ENCODE data around the gene SHROOM2.
"Not testable (repeated sequence)": the region's sequence is repeated elsewhere in the genome, so short reads cannot be mapped to it uniquely, and the experiment has no call there.

Gene SHROOM2

DNA sequence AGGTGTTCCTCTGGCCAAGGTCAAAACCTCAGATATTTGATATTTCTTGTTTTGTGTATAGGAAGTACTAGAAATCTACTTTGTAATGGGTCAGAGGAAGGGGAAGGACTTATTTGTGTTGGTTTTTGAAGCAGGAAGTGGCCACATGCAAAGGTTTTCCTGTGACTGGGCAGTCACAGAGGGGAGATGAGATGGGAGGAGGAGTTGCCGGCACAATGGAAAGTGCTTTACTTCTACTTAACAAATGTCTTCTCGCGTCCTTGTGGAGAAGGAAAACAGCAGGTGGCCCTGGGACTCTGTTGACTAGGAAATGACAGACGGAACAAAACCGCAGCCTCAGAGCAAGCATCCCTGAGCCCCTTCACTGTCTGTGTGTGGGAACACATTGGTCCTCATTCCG, 46.6 kb downstream of the SHROOM2 start:
- no peak for DNase-seq

DNA sequence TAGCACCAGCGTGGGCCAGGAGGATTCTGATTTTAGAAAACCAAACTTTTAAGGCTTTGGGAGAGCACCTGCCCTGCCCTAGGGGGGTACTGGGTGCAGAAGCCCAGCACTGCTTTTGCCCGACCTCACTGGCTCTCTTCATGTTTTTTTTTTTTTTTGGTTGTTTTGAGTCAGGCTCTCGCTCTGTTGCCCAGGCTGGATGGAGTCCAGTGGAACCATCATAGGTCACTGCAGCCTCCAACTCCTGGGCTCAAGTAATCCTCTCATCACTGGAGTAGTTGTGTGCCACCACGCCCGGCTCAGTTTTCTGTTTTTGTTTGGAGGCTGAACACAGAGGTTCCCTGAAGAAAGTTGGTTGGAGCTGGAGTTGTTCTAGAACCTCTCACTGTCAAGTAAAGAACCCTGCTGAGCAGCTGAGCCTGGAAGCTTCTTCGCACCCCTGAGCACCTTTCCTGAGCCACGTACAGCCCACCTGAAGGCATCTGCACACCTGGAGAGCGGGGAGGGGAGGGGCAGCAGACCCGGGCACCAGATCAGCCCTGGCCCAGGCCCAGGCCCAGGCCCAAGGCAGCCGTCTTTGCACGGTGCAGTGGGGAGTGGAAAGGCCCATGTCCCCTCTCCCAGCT, 49.5 kb downstream of the SHROOM2 start:
- no peak for DNase-seq

DNA sequence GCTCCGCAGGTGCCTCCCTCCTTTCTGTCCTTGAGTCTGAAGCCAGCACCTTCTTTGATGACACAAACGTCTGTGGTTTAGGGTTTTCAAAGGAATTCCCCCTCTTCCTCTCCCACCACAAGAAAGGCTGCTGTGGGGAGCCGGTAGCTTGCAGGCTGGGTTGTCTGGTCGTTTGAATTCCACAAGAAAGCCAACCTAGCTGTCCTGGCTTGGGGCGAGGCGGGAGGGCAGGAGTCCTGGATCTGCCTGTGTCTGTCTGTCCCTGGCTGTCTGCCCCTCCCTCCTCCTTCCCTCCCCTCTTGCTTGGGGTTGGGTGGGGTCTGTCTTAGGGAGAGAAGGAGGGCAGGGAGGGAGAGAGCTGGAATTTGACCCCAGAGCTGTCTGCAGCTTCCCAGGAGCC, 56.3 kb downstream of the SHROOM2 start:
- DNase-seq, result no peak

DNA sequence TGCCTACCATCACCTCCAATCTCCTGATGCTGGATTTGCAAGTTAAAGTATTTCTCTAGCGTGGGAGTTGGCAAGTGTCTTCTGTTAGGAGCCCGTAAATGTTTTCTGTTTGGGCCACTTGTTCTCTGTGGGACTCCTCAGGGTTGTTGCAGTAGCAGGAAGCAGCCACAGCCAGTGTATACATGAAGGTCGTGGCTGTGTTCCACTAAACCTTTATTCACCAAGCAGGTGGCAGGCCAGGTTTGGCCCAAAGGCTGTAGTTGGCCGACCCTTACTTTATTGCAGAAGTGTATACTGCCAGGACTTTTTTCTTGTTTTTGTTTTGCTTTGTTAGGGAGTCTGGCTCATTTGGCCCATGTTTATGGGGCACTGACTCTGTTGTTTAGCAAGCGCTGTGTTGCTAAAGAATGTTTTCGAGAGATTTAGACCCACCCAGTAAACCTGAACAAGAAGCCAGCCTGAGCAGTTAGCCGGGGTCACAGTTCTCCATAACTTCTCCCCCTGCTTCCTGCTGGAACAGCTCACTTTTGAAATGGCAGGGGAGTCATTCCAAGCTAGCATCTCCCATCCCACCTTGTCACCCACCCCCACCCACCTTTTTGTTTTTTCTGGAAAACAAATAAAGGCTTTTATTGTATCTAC, 58.8 kb downstream of the SHROOM2 start:
- DNase-seq, result no peak

DNA sequence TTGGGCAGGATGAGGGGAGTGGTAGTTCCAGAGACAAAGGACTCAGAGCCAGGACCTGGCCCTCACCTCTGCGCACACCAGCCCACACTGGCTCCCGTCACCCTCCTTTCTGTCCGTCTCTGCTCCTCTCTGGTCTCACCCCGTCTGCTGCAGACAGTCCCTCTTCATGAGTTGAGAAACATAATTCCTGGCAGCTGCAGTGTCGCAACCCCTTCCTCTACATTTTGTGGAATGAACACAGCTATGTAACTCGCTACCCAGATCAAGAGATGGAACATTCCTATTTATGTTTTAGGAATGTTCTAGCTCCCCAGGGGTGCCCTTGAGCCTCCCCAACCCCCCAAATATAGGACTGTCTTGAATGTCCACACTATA, 59.3 kb downstream of the SHROOM2 start:
- no peak for DNase-seq

DNA sequence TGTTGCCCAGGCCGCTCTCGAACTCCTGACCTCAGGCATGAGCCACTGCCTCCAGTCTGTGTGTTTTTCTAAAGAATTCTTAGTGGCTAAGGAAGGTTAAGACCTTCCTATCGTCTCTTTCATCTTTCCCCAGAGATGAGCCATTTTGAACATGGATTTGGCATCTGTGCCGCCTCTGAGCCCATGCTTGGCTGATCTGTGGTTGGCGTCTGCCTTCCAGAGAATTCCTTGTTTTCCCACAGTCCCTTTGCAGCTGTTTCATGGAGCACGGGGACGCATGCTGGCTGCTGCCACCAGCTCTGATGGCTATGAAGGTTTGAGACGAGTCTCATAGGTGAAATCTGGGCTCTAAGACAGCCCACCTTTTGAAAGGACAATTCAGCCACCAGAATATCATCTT, 60.4 kb downstream of the SHROOM2 start:
- no peak for DNase-seq

DNA sequence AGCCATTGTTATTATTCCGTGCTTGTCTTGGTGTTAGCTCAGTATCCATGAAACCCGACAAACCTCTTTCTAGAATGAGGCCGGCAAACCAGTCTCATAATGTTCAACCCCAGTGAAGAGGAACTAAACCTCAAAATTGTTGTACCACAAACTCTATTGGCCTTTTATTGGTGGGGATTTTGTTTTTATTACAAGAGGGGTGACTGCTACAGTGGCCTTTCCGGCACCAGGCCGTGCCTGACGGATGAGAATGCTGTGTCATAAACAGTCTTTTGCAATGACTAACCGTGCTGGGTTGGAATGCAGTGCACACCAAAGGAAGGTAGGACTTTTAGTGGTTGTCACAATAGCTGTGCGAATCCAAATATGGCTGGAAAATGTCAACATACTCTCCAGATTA, 60.8 kb downstream of the SHROOM2 start:
- no peak for DNase-seq

DNA sequence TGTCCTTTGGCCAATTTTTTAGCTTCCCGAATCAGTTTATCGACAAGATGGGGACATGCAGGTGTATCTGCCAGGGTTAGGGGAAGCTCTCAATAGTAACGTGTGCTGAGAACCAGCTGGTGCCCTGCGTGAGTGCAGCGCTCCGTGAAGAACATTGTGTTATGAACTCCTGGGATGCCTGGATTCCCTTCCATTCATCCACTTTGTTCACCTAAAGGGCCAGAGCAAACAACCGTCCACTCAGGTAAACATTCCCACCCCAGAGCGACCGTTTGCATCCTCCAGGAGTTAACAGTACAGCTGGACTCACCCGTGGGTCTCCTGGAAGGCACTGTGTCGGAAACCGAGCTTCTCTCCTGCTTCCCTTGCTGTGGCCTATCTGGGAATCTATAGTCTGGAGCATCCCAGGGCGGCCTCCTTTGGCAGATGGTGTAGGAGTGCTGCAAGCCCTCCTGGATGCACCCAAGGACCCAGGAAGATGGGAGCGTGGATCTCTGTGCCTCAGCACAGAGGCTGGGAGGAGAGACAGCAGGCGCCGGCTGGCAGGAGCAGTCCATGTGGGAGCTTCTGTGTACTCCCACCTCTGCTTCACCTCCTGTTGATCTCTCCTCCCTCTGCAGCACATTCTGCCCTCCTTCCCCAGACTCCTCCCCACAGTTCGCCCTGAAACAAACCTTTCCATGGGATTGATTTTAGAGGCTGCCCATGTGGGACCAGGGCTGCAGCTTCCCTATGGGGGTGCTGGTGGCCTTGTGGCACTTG, 62.7 kb downstream of the SHROOM2 start:
- DNase-seq, result no peak

DNA sequence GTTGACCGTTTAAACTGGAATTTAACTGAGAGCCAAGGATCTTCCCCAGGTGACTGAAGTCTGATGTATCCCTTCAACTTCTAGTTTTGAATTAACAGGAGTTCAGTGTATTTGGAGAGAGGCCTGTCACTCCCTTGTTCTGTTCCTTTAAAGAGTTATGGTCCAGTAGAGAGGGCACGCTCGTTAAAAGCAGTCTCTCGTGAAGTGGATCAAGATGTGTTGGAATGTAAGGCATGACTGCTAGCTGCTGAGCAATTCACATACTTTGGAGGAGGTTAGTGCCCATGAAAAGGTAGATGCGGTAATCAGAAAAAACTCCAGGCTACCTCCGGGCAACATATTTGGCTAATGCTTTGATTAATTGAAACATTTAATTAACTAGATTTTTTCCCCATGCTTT, 65.7 kb downstream of the SHROOM2 start:
- no peak for DNase-seq

DNA sequence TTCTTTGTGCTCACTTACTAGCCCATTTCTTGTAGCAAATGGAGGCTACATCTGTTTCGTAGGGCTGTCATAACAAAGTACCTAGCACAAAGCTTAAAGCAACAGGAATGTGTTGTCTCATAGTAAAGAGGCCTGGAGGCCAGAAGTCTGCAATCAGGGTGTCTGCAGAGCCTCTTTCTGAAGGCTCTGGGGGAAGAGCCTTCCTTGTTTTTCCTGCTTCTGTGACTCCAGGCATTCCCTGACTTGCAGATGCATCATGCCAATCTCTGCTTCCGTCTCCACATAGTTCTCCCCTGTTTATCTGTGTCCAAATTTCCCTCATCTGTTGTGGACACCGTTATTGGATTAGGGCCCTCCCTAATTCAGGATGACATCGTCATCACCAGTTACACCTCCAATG, 67.1 kb downstream of the SHROOM2 start:
- DNase-seq, result no peak

DNA sequence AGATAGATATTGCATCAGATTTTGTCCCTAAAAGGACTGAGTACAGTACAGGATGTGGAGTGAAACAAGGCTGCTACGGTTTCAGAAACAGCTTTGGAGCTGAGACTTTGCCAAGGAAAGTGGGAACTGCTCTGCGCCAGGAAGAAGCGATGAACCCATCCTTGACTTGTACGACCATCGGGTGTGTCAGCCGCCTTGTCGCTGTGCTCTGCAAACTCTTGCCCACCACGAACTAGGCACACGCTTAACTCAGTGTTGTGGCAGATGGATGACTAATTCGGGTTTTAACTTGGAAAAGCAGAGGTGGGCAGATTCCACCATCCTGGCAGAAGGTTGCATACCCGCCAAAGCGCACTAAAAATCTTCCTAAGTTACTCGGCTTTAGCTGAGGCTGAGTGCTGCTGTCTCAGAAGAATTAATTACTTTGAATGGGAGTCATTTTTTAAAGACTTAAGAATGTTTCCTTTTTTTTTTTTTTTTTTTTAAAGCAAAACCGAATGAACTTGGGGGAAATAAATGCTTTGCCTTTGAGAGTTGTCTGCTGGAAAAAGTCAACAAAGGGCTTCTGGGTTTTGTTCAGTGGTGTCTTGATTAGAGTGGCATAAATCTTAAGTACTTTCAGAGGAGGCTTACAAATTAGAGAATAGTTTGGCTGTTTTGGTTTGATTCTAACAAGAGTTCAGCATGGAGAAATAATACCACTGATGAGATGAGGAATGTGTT, 69.5 kb downstream of the SHROOM2 start:
- no peak for DNase-seq

DNA sequence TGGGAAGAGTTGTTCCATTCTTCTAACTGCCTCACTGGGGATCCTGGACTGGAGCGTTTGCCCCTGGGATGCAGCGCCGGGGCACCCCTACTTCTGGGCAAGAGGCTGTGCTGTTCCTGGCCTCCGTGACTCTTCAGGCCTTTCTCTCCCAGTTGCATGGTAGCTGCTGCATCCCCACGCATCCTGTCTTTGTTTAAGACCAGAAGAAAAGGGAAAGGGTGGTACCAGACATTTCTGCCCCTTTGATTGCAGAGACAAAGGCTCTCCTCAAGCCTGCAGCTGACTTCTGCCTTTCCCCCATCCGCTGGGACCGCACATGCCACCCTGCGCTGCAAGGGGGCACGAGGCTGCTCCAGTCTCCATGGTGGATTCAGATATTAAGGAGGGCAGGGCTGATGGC, 70.4 kb downstream of the SHROOM2 start:
- DNase-seq, result no peak

DNA sequence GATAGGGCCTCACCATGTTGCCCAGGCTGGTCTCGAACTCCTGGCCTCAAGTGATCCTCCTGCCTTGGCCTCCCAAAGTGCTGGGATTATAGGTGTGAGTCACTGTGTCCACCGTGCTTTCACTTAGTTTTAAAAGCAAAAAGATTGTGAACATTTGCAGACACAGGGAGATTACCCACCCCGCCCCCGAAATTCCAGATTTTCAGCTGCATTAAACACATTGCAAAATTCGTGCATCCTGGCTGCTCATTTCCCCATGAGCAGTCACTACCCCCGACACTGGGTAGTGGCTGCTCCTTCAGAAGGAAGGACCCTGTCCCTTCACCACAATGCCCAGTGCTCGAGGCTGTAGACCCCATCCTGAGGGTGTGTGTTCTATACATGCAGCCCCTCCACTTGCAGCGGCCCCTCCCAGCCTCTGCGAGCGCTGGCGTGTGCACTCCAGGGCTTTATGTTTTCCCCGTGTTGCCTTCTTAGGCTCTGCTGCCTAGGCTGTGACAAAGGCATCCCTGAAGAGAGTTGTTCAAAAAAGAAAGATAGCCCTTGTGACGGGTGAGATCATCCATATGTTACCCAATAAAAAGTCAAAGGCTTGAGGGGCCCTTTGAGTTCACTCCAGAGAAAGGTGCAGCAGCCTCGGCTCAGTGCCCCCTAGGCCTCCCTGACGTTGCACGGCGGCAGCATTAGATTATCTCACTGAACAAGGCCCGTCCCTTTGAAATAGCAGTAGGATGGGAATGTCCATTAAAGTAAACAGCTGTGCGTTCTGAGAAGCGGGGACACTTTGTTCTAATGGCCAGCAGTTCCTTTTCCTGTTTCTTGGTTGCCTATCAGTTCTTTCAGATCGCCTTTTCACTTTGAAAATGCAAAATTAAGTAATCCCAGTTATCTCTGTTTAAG, 71.6 kb downstream of the SHROOM2 start:
- no peak for DNase-seq

DNA sequence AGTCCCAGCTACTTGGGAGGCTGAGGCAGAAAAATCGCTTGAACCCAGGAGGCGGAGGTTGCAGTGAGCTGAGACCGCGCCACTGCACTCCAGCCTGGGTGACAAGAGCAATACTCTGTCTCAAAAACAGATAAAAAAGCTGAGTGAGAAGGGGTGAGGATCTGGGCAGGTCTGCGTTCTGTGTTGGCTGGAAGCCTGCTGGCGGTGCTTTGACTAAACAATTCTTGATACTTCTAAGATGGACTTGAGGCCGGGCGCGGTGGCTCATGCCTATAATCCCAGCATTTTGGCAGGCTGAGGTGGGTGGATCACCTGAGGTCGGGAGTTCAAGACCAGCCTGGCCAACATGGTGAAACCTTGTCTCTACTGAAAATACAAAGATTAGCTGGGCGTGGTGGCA, 72.5 kb downstream of the SHROOM2 start:
- DNase-seq, result not testable (repeated sequence)

DNA sequence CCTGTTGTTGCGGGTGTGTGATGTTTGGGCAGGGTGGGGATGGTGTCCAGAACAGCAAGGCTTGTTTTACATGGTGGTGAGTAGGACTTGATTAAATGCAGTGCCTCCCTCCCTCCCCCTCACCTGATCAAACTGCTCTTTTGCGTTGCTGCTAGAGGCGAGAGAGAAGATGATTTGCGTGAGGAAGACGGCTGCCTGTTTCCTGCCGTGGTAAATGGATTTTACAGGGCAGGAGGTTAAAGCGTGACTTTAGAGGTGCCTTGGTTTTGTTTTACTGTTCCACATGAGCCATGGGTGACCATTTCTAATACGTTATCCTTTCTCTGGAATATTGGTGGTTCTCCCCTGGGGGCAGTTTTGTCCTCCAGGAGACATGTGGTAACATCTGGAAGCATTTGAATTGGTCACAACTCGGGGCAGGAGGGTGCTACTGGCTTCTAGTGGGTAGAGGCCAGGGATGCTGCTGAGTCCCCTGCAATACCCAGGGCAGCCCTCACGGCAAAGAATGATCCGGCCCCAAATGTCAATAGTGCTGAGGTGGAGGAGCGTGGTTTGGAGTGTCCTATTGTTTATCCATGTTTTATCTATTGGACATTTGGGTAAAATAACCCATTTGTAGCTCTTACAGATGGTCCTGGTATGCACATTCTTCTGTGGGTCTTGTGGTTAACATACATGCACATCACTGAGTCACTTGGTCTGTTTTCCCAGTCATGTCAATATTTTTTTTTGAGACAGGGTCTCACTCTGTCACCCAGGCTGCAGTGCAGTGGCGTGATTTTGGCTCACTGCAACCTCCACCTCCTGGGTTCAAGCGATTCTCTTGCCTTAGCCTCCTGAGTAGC, 73.7 kb downstream of the SHROOM2 start:
- no peak for DNase-seq

DNA sequence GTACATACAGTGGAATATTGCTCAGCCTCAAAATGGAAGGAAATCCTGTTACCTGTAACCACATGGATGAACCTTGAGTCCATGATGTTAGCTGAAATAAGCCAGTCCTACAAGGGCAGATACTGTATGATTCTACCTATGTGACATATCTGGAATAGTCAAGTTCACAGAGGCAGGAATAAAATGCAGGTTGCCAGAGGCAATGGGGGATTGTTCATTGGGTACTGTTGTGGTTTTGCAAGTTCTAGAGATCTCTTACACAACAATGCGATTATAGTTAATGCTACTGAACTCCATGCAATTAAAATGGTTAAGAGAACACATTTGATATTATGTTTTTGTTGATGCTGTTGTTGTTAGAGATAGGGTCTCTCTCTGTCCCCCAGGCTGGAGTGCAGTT, 74.6 kb downstream of the SHROOM2 start:
- DNase-seq, result no peak

DNA sequence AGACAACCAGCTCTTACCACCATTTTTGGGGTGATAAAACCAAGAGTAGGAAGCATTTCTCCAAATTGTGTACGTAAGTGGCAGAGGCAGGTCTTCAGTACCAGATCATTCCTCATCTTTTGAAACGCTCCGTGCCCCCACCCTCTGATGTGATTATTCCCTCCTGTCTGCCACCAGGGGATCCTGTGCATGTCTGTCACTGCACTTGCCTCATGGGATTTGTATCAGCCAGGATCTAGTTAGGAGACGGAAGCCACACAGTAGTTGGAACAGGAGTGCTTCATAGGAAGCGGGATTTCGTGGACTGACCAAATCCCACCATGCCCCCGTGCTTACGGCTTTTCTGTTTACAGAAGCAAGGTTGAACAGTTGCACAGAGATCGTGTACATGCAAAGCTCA, 75.5 kb downstream of the SHROOM2 start:
- no peak for DNase-seq

DNA sequence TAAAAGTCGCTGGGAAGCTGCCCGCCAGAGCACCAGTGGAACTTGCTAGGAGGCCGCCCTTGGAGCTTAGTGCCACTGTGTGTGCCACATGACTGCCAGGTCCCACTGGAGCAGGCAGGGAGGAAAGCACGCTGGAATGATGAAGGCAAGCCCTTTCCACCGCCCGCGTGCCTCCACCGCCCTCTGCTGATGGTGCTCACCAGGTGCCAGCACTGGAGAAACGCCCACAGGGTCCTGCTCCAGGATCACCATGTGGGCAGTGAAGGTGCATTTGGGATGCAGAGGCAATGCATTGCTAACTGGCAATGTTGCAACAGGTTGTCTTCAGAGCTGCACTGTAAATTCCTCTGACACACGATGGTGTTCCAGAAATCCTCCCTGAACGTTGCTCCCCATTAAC, 76.3 kb downstream of the SHROOM2 start:
- DNase-seq, result no peak

DNA sequence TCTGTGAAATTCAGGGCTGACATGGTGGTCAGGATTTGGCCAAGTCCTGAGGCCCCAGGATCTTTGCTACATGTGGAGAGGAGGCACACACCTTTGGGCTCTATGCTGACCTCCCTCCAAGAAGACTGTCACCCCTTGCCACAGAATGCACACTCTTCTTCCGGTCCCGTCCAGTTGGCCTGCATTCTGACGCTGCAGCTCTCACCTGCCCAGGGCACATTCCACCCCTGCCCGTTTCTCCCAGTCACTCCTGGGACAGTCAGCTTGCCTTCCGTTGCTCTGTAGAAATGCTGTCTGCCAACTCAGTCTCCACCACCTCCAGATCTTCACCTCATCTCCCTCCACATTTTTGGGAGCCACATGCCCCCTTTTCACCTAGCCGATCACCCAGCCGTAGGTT, 76.7 kb downstream of the SHROOM2 start:
- DNase-seq, result no peak

DNA sequence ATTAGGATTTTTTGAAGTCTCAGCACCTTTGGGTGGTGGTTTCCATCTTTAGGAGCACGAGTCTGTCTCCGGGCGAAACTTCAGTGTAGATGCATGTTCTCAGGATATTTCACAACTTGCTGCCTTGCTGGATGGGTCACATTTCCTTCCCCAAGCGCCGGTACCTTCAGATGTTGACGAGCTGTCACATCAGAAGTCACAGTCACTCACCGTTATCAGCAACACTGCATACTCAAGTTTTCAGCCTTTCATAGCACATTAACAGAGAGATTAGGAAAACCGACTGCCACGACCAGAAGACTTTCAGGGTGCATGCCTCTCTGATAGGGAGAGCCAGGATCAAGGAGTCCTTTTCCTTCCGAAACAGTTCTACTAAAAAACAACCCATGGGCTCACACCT, 77.8 kb downstream of the SHROOM2 start:
- DNase-seq, result no peak

DNA sequence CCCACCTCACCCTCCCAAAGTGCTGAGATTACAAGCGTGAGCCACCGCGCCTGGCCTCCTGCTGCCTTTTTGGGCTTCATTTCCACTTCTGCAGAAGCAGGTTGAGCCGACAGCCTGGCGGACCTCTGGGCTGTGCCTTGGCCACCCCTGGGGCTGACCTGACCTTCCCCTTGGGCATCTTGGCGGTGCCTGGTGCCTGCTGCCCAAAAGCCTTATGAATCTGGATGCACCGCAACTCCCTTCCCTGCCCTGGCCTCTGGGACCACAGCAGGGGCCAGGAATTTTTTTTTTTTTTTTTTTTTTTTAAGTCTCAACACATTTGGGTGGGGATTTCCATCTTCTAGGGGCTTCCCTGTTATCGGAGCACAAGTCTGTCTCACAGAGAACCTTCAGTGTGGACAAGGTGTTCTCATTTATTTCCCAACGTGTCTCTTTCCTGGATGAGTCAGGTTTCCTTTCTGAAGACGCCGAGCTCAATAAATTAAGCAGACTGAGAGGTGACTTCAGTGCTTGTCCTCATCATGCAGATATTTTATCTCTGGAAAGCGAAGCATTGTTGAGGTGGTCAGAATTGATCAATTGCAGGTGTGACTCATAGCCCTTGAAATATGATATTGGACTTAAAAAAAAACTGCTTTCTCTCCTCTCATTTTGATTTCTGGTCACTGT, 79.7 kb downstream of the SHROOM2 start:
- DNase-seq, result no peak

Measured in NCI-H1436 (cell line).